ENCODE data around the gene IQGAP1.
"Not testable (repeated sequence)": the region's sequence is repeated elsewhere in the genome, so short reads cannot be mapped to it uniquely, and the experiment has no call there.

IQGAP1 gene

GRCh38 chr15:90487186-90487585 is 99.1 kb downstream of the IQGAP1 start:
- no peak for DNase-seq (ENCODE audit: low spot score)

GRCh38 chr15:90489514-90489913 is 101.5 kb downstream of the IQGAP1 start:
- DNase-seq (ENCODE audit: low spot score) = no peak

- no peak for DNase-seq (ENCODE audit: low spot score)
Measured at GRCh38 chr15:90489944-90490343, 101.9 kb downstream of the IQGAP1 start.

GRCh38 chr15:90493647-90494046 is 105.6 kb downstream of the IQGAP1 start:
- DNase-seq (ENCODE audit: low spot score) = no peak

- DNase-seq (ENCODE audit: low spot score) = no peak
Measured at GRCh38 chr15:90495067-90495466, 107.0 kb downstream of the IQGAP1 start.

- DNase-seq (ENCODE audit: low spot score) = no peak
Measured at GRCh38 chr15:90496791-90497190, 108.7 kb downstream of the IQGAP1 start.

- no peak for DNase-seq (ENCODE audit: low spot score)
Measured at GRCh38 chr15:90497376-90497775, 109.3 kb downstream of the IQGAP1 start.

- DNase-seq (ENCODE audit: low spot score) = no peak
Measured at GRCh38 chr15:90497912-90498311, 109.9 kb downstream of the IQGAP1 start.

- DNase-seq (ENCODE audit: low spot score) = no peak
Measured at GRCh38 chr15:90500171-90500570, 112.1 kb downstream of the IQGAP1 start.

GRCh38 chr15:90501898-90502297 is 113.9 kb downstream of the IQGAP1 start:
- DNase-seq (ENCODE audit: low spot score) = no peak

- DNase-seq (ENCODE audit: low spot score) = not testable (repeated sequence)
Measured at GRCh38 chr15:90510781-90511180, 122.7 kb downstream of the IQGAP1 start.

- DNase-seq (ENCODE audit: low spot score) = not testable (repeated sequence)
Measured at GRCh38 chr15:90511211-90511618, 123.2 kb downstream of the IQGAP1 start.

GRCh38 chr15:90512276-90512675 is 124.2 kb downstream of the IQGAP1 start:
- no peak for DNase-seq (ENCODE audit: low spot score)

GRCh38 chr15:90512981-90513380 is 124.9 kb downstream of the IQGAP1 start:
- no peak for DNase-seq (ENCODE audit: low spot score)

- no peak for DNase-seq (ENCODE audit: low spot score)
Measured at GRCh38 chr15:90513448-90513847, 125.4 kb downstream of the IQGAP1 start.

- DNase-seq (ENCODE audit: low spot score) = not testable (repeated sequence)
Measured at GRCh38 chr15:90513893-90514292, 125.9 kb downstream of the IQGAP1 start.

GRCh38 chr15:90519688-90520087 is 131.6 kb downstream of the IQGAP1 start:
- no peak for DNase-seq (ENCODE audit: low spot score)

- DNase-seq (ENCODE audit: low spot score) = no peak
Measured at GRCh38 chr15:90520365-90520764, 132.3 kb downstream of the IQGAP1 start.

GRCh38 chr15:90523373-90523772 is 135.3 kb downstream of the IQGAP1 start:
- no peak for DNase-seq (ENCODE audit: low spot score)

- not testable (repeated sequence) for DNase-seq (ENCODE audit: low spot score)
Measured at GRCh38 chr15:90524018-90524803, 136.2 kb downstream of the IQGAP1 start.

- DNase-seq (ENCODE audit: low spot score) = no peak
Measured at GRCh38 chr15:90529011-90529370, 140.9 kb downstream of the IQGAP1 start.

GRCh38 chr15:90529371-90530249 is 141.6 kb downstream of the IQGAP1 start, which contains the start of gene CRTC3:
TSS of gene CRTC3 (plus strand) at chr15:90529923. CDS start at chr15:90530072, 149 bp downstream.
- DNase-seq (ENCODE audit: low spot score) = peak; percentile 41

Data from activated CD4-positive, alpha-beta T cell treated with anti-CD3 and anti-CD28 coated beads, Interleukin-2, Interleukin-4, amounts not matched to agents 100 ng/mL and 50 ng/mL, durations not matched to agents 16 hours and 8 hours (primary cell).